ENCODE results near the gene STXBP4. TPM values are rescaled to one million over a fixed set of nuclear protein-coding genes. Genes with fewer than 3 reads are reported as not detected.

The STXBP4 gene
- polyA plus RNA-seq, 1 of the 3 experiments (the other 2 are of a cell fraction): 2.8 TPM

DNA sequence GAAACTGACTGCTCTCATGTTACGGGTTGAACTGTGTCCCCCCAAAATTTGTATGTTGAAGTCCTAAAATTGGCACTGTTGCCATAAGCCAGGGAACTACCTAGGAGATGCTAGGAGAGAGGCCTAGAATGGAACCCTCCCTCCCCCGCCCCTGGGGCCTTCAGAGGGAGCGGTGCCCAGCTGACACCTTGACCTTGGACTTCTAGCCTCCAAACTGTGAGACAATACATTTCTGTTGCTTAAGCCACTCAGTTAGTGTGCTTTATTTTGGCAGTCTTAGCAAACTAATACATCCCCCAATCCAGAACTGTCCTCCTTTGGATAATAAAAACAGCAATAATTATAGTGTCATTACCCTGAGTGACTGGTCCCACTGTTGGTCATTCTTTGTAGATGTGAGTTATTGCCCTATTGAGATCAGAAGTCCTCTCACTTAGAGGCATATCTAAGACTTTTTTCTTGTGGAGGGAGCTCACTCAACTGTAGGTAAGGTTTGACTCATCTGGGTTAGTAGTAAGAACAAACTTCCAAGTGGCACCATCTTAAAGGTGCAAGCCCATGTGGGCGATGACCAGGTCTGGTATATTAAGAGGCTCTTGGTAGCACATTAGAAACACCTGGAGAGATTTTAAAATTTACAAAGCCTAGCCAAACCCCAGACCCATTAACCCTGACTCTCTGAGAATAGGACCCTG, 203.2 kb downstream of the STXBP4 start:
- H3K27ac ChIP-seq (ENCODE audit: low read depth in 2 of 2, low read length in 1 of 2): no peak overlapping the region
- H3K36me3 ChIP-seq (replicated peaks in 1 of 2; ENCODE audit: control insufficient read depth in 1 of 2, insufficient read depth in 2 of 2, low read length in 1 of 2): no peaks in the 10 kb centered on the region
- no peaks in the 10 kb centered on the region for H3K27me3 ChIP-seq (ENCODE audit: insufficient read depth)
- no peaks in the 10 kb centered on the region for H3K79me2 ChIP-seq (ENCODE audit: insufficient read depth)
- no peak for TF ChIP-seq NRF1 (IDR thresholded peaks at IDR 0.05; ENCODE audit: low read depth, low read length)
- TF ChIP-seq JUND (IDR thresholded peaks at IDR 0.05): no peak
- no peak for TF ChIP-seq ELF1 (IDR thresholded peaks at IDR 0.05)
- TF ChIP-seq RXRA (IDR thresholded peaks at IDR 0.05; ENCODE audit: borderline replicate concordance, low read depth): no peak
- no peak for TF ChIP-seq TCF12 (IDR thresholded peaks at IDR 0.05)
- no peak for TF ChIP-seq FOXM1 (IDR thresholded peaks at IDR 0.05; ENCODE audit: low read depth)
- no peak for TF ChIP-seq FOSL2 (IDR thresholded peaks at IDR 0.05; ENCODE audit: borderline replicate concordance, low read depth)
- H3F3A ChIP-seq (replicated peaks; ENCODE audit: insufficient read depth): no peaks in the 10 kb centered on the region
- H2AFZ ChIP-seq (ENCODE audit: low read depth): no peak overlapping the region
- H3K4me3 ChIP-seq (ENCODE audit: low read depth in 2 of 2, low read length in 1 of 2): no peak overlapping the region
- H4K20me1 ChIP-seq (ENCODE audit: insufficient read depth): no peaks in the 10 kb centered on the region
- no peaks in the 10 kb centered on the region for H3K9me3 ChIP-seq
- no peak overlapping the region for H3K9ac ChIP-seq
- 80% methylated on average over 4 of the region's 4 CpGs for WGBS (ENCODE audit: low lambda C conversion rate)
- peaks cover 2 to 7% of the 10 kb centered on the region in 2 experiments; a peak in 3 of 4 replicates for H3K4me1 ChIP-seq (ENCODE audit: control insufficient read depth in 1 of 2, insufficient read depth in 2 of 2, low read depth in 1 of 2, low read length in 1 of 2)
- no peak for DNase-seq
- ChIA-PET CTCF (interaction anchor here (0.7 kb wide), 1 partner anchor 199 kb away, joined by 3 read pairs; no protein-coding TSS in a partner anchor), POLR2A (no interaction called here)
- H3K4me2 ChIP-seq: no peak overlapping the region
- no peaks in the 10 kb centered on the region for H3K9me2 ChIP-seq

DNA sequence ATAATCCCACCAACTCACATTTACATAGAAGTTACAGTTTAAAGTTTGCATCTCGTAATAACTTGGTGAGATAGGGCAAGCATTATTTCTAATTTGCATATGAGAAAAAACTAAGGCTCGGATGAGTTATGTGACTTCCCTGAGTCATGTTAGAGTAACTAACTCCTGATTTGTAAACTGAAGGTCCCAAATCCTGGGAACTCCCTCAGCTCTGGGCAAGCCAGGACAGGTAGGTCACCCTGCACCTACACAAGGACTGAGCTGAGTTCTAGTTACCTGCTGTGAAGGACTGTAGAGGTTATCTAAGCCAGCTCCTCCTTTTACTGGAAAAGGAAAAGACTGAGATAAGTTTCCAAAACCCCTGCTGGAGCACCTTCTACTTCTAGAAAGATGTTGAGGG, 204.0 kb downstream of the STXBP4 start:
- H3K36me3 ChIP-seq (replicated peaks in 1 of 2; ENCODE audit: control insufficient read depth in 1 of 2, insufficient read depth in 2 of 2, low read length in 1 of 2): no peaks in the 10 kb centered on the region
- no peak overlapping the region for H2AFZ ChIP-seq (ENCODE audit: low read depth)
- CTCF ChIA-PET: no interaction called here
- no peaks in the 10 kb centered on the region for H3K79me2 ChIP-seq (ENCODE audit: insufficient read depth)
- H3K9me3 ChIP-seq: no peaks in the 10 kb centered on the region
- no peak overlapping the region for H3K27ac ChIP-seq (ENCODE audit: low read depth in 2 of 2, low read length in 1 of 2)
- no peaks in the 10 kb centered on the region for H3K9me2 ChIP-seq
- no peaks in the 10 kb centered on the region for H4K20me1 ChIP-seq (ENCODE audit: insufficient read depth)
- H3K9ac ChIP-seq: no peak overlapping the region
- 89% methylated on average over 2 of the region's 2 CpGs for WGBS (ENCODE audit: low lambda C conversion rate)
- POLR2A ChIA-PET: no interaction called here
- H3K4me1 ChIP-seq (ENCODE audit: control insufficient read depth in 1 of 2, insufficient read depth in 2 of 2, low read depth in 1 of 2, low read length in 1 of 2): peaks cover 0 to 14% of the 10 kb centered on the region in 2 experiments; a peak in 3 of 4 replicates
- no peaks in the 10 kb centered on the region for H3K27me3 ChIP-seq (ENCODE audit: insufficient read depth)
- H3K4me2 ChIP-seq: no peak overlapping the region
- H3K4me3 ChIP-seq (ENCODE audit: low read depth in 2 of 2, low read length in 1 of 2): no peak overlapping the region
- DNase-seq: no peak
- no peak for TF ChIP-seq TEAD4 (IDR thresholded peaks at IDR 0.05; ENCODE audit: borderline replicate concordance, insufficient read depth)
- no peak for TF ChIP-seq TAF1 (IDR thresholded peaks at IDR 0.05; ENCODE audit: borderline replicate concordance, low read depth, low read length)
- TF ChIP-seq GATA2 (CRISPR knock-in tag; IDR thresholded peaks at IDR 0.05): no peak
- TF ChIP-seq, protein P1, sequence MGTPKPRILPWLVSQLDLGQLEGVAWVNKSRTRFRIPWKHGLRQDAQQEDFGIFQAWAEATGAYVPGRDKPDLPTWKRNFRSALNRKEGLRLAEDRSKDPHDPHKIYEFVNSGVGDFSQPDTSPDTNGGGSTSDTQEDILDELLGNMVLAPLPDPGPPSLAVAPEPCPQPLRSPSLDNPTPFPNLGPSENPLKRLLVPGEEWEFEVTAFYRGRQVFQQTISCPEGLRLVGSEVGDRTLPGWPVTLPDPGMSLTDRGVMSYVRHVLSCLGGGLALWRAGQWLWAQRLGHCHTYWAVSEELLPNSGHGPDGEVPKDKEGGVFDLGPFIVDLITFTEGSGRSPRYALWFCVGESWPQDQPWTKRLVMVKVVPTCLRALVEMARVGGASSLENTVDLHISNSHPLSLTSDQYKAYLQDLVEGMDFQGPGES (IDR thresholded peaks at IDR 0.05; ENCODE audit: low read depth, low read length): no peak
- no peak for TF ChIP-seq SMC3 (IDR thresholded peaks at IDR 0.05; ENCODE audit: low read depth, low read length)
- no peak for TF ChIP-seq JUND (IDR thresholded peaks at IDR 0.05)
- TF ChIP-seq, protein P2, sequence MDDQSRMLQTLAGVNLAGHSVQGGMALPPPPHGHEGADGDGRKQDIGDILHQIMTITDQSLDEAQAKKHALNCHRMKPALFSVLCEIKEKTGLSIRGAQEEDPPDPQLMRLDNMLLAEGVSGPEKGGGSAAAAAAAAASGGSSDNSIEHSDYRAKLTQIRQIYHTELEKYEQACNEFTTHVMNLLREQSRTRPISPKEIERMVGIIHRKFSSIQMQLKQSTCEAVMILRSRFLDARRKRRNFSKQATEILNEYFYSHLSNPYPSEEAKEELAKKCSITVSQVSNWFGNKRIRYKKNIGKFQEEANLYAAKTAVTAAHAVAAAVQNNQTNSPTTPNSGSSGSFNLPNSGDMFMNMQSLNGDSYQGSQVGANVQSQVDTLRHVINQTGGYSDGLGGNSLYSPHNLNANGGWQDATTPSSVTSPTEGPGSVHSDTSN (IDR thresholded peaks at IDR 0.05): no peak
- TF ChIP-seq TCF12 (IDR thresholded peaks at IDR 0.05): no peak
- no peak for TF ChIP-seq RAD21 (IDR thresholded peaks at IDR 0.05; ENCODE audit: low read length)
- TF ChIP-seq USF2 (IDR thresholded peaks at IDR 0.05; ENCODE audit: borderline replicate concordance, low read depth, low read length): no peak
- no peak for TF ChIP-seq CTCF (IDR thresholded peaks at IDR 0.05)
- no peak for TF ChIP-seq MAX (IDR thresholded peaks at IDR 0.05; ENCODE audit: low read depth)
- TF ChIP-seq ELF1 (IDR thresholded peaks at IDR 0.05): no peak
- TF ChIP-seq, protein P3, sequence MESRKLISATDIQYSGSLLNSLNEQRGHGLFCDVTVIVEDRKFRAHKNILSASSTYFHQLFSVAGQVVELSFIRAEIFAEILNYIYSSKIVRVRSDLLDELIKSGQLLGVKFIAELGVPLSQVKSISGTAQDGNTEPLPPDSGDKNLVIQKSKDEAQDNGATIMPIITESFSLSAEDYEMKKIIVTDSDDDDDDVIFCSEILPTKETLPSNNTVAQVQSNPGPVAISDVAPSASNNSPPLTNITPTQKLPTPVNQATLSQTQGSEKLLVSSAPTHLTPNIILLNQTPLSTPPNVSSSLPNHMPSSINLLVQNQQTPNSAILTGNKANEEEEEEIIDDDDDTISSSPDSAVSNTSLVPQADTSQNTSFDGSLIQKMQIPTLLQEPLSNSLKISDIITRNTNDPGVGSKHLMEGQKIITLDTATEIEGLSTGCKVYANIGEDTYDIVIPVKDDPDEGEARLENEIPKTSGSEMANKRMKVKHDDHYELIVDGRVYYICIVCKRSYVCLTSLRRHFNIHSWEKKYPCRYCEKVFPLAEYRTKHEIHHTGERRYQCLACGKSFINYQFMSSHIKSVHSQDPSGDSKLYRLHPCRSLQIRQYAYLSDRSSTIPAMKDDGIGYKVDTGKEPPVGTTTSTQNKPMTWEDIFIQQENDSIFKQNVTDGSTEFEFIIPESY (IDR thresholded peaks at IDR 0.05; ENCODE audit: borderline replicate concordance, low read depth): no peak
- no peak for TF ChIP-seq CHD2 (IDR thresholded peaks at IDR 0.05; ENCODE audit: low read length, partially characterized antibody)
- TF ChIP-seq GABPA (IDR thresholded peaks at IDR 0.05; ENCODE audit: low read depth): no peak
- TF ChIP-seq RCOR1 (IDR thresholded peaks at IDR 0.05; ENCODE audit: low read length): no peak
- no peak for TF ChIP-seq FOXJ3 (CRISPR knock-in tag; IDR thresholded peaks at IDR 0.05)
- H3F3A ChIP-seq (replicated peaks; ENCODE audit: insufficient read depth): no peaks in the 10 kb centered on the region
